Stimulated activated CD8-positive, alpha-beta memory T cell treated with anti-CD3 and anti-CD28 coated beads, Interleukin-2, amount 100 ng/mL, for 1 hour (primary cell): Measurements from ENCODE around the gene SYPL1.

ENCODE experiments used
- DNase-seq, 2 donors: peaks; one replicate each; pipeline ENCODE4 v3.0.0-alpha.2; 2020; ENCODE audit warnings: low read depth in 2 of 2

Gene SYPL1

GRCh38 chr7:106121189-106121810 lies 9.2 kb upstream of the SYPL1 start:
- DNase-seq, result no peak

GRCh38 chr7:106120500-106120899 lies 8.4 kb upstream of the SYPL1 start:
- DNase-seq, result no peak

- no peak for DNase-seq
These were observed 7.6 kb upstream of the SYPL1 start for GRCh38 chr7:106119719-106120118.

GRCh38 chr7:106117786-106118544 lies 5.9 kb upstream of the SYPL1 start:
- DNase-seq, result no peak

- no peak for DNase-seq
These were observed 4.1 kb upstream of the SYPL1 start for GRCh38 chr7:106116161-106116704.

- DNase-seq, result peak in 1 of 2 donors; percentile 8
These were observed 2.7 kb upstream of the SYPL1 start for GRCh38 chr7:106114716-106115383.

GRCh38 chr7:106112972-106113421 lies 885 bp upstream of the SYPL1 start:
- no peak for DNase-seq

GRCh38 chr7:106111655-106112117 lies 426 bp downstream of the SYPL1 start:
- peak in 1 of 2 donors; percentile 17 for DNase-seq

- no peak for DNase-seq
These were observed 1.0 kb downstream of the SYPL1 start for GRCh38 chr7:106110885-106111654.

- DNase-seq, result no peak
These were observed 1.9 kb downstream of the SYPL1 start for GRCh38 chr7:106110238-106110560.

- no peak for DNase-seq
These were observed 2.4 kb downstream of the SYPL1 start for GRCh38 chr7:106109521-106110237.

- DNase-seq, result no peak
These were observed 3.1 kb downstream of the SYPL1 start for GRCh38 chr7:106108991-106109390.

GRCh38 chr7:106104721-106105260 lies 7.3 kb downstream of the SYPL1 start:
- DNase-seq, result no peak

GRCh38 chr7:106102387-106102966 lies 9.6 kb downstream of the SYPL1 start:
- DNase-seq, result no peak

- DNase-seq, result no peak
These were observed 10.4 kb downstream of the SYPL1 start for GRCh38 chr7:106101726-106102125.

- DNase-seq, result no peak
These were observed 11.1 kb downstream of the SYPL1 start for GRCh38 chr7:106100863-106101629.

GRCh38 chr7:106099539-106099938 lies 12.6 kb downstream of the SYPL1 start:
- no peak for DNase-seq

- DNase-seq, result no peak
These were observed 13.2 kb downstream of the SYPL1 start for GRCh38 chr7:106098889-106099288.

- no peak for DNase-seq
These were observed 16.5 kb downstream of the SYPL1 start for GRCh38 chr7:106095634-106096033.

- no peak for DNase-seq
These were observed 17.3 kb downstream of the SYPL1 start for GRCh38 chr7:106094780-106095179.
